Islet precursor cell (in vitro differentiated cells): ENCODE data around the gene RTBDN.

ENCODE experiments used
- DNase-seq: peaks from one replicate; pipeline ENCODE4 v3.0.0-alpha.2; 2018

Gene RTBDN

DNA sequence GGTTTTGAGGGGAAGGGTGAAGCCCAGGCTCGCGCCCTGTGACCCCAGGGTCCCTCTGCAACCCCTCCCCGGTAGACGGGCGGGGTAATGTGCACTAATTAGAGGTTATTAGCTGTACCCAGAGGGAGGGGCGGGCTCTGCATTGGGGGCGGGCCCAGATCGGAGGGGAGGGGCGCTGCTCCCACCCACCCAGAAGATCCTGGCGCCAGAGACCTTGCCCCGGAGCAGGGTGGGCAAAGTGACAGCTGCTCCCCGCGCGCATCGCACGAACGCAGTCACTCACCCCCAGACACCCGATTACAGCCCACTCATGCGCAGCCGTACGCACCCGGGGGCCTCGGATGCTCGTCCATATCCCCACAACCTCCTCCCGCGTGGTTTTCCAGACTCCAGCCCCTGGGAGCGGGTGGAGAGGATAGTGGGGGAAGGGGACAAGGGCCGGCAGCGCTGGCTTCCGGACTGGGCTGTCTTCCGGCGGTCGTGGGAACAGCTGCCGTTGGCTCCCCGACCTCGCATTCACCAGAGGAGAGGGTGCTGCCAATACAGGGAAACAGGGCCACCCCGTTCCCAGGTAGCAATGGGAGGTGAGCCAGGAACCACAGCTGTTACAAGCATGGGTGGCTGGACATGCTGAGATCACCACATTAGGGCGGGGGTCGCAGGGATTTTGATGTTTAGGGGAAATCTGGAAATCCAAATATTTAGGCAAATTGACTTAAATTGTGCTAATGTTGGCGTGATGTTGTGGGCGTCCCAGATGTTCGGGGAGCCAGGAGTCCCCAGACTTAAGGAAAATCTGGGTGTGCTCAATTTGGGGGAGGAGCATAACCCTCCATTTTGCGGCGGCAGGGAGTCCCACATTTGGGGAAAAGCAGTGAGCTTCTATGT is 56.1 kb downstream of the RTBDN start:
- peak; percentile 87 for DNase-seq

DNA sequence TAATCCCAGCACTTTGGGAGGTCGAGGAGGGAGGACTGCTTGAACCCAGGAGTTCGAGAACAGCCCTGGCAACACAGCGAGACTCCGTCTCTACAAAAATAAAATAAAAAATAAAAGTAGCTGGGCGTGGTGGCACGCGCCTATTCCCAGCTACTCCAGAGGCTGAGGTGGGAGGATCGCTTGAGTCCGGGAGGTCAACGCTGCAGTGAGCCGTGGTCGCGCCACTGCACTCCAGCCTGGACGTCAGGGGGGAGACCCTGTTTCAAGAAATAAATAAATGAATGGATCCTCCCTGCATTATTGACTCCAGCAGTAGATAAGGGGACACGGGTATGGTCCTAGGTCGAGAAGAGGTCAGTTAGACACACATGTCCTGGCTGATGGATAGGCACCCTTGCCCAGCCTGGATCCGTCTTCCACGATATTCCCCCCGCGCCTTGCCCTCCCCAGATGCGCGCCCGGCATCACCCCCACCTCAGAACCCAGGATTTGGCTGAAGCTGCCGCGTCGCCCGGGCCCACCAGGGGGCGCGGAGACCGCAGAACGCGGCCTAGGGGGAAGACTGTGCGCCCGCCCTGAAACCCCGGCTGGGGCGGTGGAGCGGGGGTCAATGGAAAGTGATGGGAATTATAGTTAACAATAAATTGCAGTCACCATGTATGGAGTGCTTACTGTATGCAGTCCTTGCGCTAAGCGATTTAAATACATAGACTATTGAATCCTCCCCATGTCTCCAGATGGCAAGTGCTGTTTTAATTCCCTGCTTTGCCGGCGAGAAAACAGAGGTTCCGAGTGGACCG is 57.0 kb downstream of the RTBDN start:
- peak; percentile 92 for DNase-seq
